Measurements from ENCODE around the gene KCNK2. TPM values are rescaled to one million over a fixed set of nuclear protein-coding genes. Genes with fewer than 3 reads are reported as not detected.

Gene KCNK2
- total RNA-seq, 1 experiment from 2014 or later: 0.15 TPM

DNA sequence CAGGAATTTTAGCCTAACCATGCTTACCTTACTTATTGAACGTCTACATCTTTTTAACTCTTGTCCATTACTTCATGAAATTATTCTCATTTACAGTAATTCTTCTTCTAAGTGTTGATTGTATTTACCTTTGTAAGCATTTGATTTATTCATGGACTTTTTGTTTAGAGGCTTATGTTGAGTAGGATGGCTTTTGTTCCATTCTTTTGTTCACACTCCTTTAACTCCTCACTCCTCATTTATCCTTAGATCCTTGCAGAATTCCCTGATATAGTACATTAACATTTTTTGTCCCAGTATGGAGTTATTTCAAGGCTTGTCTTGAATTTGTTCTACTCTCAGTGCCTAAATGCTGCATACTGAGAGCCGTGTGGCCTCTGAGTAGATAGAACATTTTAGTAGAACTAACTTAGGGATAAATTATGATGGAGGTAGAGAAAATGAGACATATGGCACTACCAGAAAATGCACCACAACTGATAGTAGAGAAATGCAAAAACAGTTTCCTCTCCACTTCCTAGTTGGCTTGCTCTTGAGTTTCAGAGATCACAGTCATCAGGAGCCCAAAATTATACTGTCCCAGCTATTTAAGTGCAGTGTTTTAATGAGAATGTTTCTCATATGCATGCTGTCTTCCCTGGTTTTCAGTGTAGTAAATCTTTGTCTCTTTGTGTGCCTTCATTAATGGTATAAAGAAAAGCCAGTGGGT is 69.5 kb downstream of the KCNK2 start (continued):
- TF ChIP-seq, protein P1, sequence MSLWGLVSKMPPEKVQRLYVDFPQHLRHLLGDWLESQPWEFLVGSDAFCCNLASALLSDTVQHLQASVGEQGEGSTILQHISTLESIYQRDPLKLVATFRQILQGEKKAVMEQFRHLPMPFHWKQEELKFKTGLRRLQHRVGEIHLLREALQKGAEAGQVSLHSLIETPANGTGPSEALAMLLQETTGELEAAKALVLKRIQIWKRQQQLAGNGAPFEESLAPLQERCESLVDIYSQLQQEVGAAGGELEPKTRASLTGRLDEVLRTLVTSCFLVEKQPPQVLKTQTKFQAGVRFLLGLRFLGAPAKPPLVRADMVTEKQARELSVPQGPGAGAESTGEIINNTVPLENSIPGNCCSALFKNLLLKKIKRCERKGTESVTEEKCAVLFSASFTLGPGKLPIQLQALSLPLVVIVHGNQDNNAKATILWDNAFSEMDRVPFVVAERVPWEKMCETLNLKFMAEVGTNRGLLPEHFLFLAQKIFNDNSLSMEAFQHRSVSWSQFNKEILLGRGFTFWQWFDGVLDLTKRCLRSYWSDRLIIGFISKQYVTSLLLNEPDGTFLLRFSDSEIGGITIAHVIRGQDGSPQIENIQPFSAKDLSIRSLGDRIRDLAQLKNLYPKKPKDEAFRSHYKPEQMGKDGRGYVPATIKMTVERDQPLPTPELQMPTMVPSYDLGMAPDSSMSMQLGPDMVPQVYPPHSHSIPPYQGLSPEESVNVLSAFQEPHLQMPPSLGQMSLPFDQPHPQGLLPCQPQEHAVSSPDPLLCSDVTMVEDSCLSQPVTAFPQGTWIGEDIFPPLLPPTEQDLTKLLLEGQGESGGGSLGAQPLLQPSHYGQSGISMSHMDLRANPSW (CRISPR knock-in tag; conservative IDR thresholded peaks at IDR 0.05; ENCODE audit: low read depth): no peak
- no peak for TF ChIP-seq ZNF138 (CRISPR knock-in tag; conservative IDR thresholded peaks at IDR 0.05)
- TF ChIP-seq ZNF121 (CRISPR knock-in tag; IDR thresholded peaks at IDR 0.05): no peak
- TF ChIP-seq HMGXB4 (CRISPR knock-in tag; IDR thresholded peaks at IDR 0.05): no peak
- no peak for TF ChIP-seq PRRX2 (CRISPR knock-in tag; IDR thresholded peaks at IDR 0.05)
- no peak for TF ChIP-seq NFE2L1 (CRISPR knock-in tag; IDR thresholded peaks at IDR 0.05)
- TF ChIP-seq, protein P2, sequence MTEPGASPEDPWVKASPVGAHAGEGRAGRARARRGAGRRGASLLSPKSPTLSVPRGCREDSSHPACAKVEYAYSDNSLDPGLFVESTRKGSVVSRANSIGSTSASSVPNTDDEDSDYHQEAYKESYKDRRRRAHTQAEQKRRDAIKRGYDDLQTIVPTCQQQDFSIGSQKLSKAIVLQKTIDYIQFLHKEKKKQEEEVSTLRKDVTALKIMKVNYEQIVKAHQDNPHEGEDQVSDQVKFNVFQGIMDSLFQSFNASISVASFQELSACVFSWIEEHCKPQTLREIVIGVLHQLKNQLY (CRISPR knock-in tag; IDR thresholded peaks at IDR 0.05): no peak
- TF ChIP-seq, protein P3, sequence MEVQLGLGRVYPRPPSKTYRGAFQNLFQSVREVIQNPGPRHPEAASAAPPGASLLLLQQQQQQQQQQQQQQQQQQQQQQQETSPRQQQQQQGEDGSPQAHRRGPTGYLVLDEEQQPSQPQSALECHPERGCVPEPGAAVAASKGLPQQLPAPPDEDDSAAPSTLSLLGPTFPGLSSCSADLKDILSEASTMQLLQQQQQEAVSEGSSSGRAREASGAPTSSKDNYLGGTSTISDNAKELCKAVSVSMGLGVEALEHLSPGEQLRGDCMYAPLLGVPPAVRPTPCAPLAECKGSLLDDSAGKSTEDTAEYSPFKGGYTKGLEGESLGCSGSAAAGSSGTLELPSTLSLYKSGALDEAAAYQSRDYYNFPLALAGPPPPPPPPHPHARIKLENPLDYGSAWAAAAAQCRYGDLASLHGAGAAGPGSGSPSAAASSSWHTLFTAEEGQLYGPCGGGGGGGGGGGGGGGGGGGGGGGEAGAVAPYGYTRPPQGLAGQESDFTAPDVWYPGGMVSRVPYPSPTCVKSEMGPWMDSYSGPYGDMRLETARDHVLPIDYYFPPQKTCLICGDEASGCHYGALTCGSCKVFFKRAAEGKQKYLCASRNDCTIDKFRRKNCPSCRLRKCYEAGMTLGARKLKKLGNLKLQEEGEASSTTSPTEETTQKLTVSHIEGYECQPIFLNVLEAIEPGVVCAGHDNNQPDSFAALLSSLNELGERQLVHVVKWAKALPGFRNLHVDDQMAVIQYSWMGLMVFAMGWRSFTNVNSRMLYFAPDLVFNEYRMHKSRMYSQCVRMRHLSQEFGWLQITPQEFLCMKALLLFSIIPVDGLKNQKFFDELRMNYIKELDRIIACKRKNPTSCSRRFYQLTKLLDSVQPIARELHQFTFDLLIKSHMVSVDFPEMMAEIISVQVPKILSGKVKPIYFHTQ (CRISPR knock-in tag; IDR thresholded peaks at IDR 0.05): no peak

DNA sequence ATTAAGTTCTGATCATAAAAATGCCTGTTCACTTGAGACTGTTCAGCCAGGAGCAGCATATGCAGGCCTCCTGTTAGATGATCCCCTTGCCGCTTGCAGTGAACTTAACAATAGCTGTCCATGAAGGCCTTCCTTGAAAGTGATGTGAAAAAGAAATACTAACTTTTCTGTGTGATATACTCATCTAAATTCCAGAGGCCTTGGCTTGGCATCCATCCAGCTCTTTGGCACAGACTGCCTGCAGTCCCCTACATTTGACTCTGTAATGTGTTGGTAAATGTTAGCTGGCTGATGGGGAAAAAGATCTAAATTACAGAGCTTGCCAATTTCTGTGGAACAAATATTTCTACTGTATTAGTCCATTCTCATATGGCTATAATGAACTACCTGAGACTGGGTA is 73.7 kb downstream of the KCNK2 start:
- ATAC-seq (no peak), DNase-seq (ENCODE audit: low spot score) (no peak)
- Mint-ChIP-seq H3K4me3 (no peak overlapping the region), H3K27ac (no peak overlapping the region), H3K4me1 (0 out of 2 replicates have a peak, but pooled peaks cover 2% of the 10 kb centered on the region), H3K27me3 (ENCODE audit: low read depth) (no peaks in the 10 kb centered on the region), H3K36me3 (no peaks in the 10 kb centered on the region), H3K9me3 (peaks cover 7% of the 10 kb centered on the region; the same call in 1 of the 2 replicates)
- CTCF ChIA-PET: no interaction called here
- POLR2A ChIA-PET: no interaction called here
- TF ChIP-seq HMGXB4 (CRISPR knock-in tag; IDR thresholded peaks at IDR 0.05) (no peak), AFF4 (CRISPR knock-in tag; IDR thresholded peaks at IDR 0.05; ENCODE audit: borderline replicate concordance) (no peak), EMX1 (CRISPR knock-in tag; IDR thresholded peaks at IDR 0.05) (no peak), GRHL2 (CRISPR knock-in tag; IDR thresholded peaks at IDR 0.05; ENCODE audit: insufficient replicate concordance, severe bottlenecking) (no peak), ATF2 (CRISPR knock-in tag; IDR thresholded peaks at IDR 0.05; ENCODE audit: borderline replicate concordance, low read depth) (no peak), NFATC4 (CRISPR knock-in tag; IDR thresholded peaks at IDR 0.05) (no peak), ZNF263 (CRISPR knock-in tag; IDR thresholded peaks at IDR 0.05; ENCODE audit: low read depth) (no peak), SP1 (CRISPR knock-in tag; conservative IDR thresholded peaks at IDR 0.05) (no peak), GABPB1 (CRISPR knock-in tag; IDR thresholded peaks at IDR 0.05) (no peak), GTF2I (CRISPR knock-in tag; conservative IDR thresholded peaks at IDR 0.05) (no peak)
- TF ChIP-seq, protein P4, sequence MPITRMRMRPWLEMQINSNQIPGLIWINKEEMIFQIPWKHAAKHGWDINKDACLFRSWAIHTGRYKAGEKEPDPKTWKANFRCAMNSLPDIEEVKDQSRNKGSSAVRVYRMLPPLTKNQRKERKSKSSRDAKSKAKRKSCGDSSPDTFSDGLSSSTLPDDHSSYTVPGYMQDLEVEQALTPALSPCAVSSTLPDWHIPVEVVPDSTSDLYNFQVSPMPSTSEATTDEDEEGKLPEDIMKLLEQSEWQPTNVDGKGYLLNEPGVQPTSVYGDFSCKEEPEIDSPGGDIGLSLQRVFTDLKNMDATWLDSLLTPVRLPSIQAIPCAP (CRISPR knock-in tag; IDR thresholded peaks at IDR 0.05): no peak
